Heart left ventricle (tissue), 13 donors: ENCODE results near the gene CNTRL.

ENCODE experiments used
- POLR2A ChIP-seq, 2 donors: fragments of 450-650 bp; IDR thresholded peaks; one replicate each; pipeline ENCODE4 v1.6.1; 2017; ENCODE audit warnings: antibody characterized with exemption in 2 of 2, mild to moderate bottlenecking in 2 of 2, moderate library complexity in 2 of 2
- TF ChIP-seq, protein P1 (sequence below), 12 donors: fragments of 200-600 bp; sonication (generic) in 4 of 12; IDR thresholded peaks; one replicate each; pipeline versions ENCODE4 v1.5.0 to v1.8.0; 2018 to 2022; ENCODE audit warnings: antibody characterized with exemption in 12 of 12, mild to moderate bottlenecking in 5 of 12
- donor health status: ischemic (EF 13 %, LVEDD 7.1; RV severe dilation, severe dysfunction).
- donor health status: DM: no; HTN: yes; CAD: no.
- donor health status: DM: no; HTN: no; CAD: no.
- donor health status: ischemic (EF 25% LVEDD 6.9; RV normal size, moderate dysfunction).
- donor health status: ischemic (EF 25% LVEDD 5.7; RV mildly dilated, moderate dysfunction).
- donor health status: ischemic (EF 35%, LVEDD 5.7; RV mildly dilated, moderate dysfunction).
- donor health status: nonischemic (EF 11% LVEDD 7.7; RV severe dilation, severe dysfunction).
- donor health status: DM: yes; HTN: yes; CAD: no.
- donor health status: PGD.
- donor health status: ischemic (EF 29% LVEDD 5.4; RV normal size, mild dysfunction).
- donor health status: nonischemic (EF 23%, LVEDD 6.1; RV moderate dilation, normal function).

DNA sequence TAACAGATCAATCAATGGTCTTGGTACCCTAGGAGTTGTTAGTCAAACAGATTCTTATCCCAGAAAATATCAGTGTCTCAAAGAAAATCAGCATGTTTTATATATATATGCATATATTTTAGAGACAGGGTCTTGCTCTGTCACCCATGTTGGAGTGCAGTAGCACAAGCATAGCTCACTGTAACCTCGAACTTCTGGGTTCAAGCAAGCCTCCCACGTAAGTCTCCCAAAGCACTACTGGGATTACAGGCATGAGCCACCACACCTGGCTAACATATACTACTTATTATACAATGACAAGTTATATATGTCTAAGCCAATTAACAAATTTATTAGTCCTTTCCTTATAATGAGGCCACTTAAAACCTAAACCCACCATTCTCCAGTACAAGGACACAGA is 116.5 kb downstream of the CNTRL start:
- TF ChIP-seq POLR2A (IDR thresholded peaks at IDR 0.05) = no peak
- TF ChIP-seq, protein P1, sequence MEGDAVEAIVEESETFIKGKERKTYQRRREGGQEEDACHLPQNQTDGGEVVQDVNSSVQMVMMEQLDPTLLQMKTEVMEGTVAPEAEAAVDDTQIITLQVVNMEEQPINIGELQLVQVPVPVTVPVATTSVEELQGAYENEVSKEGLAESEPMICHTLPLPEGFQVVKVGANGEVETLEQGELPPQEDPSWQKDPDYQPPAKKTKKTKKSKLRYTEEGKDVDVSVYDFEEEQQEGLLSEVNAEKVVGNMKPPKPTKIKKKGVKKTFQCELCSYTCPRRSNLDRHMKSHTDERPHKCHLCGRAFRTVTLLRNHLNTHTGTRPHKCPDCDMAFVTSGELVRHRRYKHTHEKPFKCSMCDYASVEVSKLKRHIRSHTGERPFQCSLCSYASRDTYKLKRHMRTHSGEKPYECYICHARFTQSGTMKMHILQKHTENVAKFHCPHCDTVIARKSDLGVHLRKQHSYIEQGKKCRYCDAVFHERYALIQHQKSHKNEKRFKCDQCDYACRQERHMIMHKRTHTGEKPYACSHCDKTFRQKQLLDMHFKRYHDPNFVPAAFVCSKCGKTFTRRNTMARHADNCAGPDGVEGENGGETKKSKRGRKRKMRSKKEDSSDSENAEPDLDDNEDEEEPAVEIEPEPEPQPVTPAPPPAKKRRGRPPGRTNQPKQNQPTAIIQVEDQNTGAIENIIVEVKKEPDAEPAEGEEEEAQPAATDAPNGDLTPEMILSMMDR (IDR thresholded peaks at IDR 0.05) = no peak
